Muscle of arm (tissue), 12 donors: ENCODE data around the gene TBX4. TPM values are rescaled to one million over a fixed set of nuclear protein-coding genes. Genes with fewer than 3 reads are reported as not detected.
"Not testable (repeated sequence)": the region's sequence is repeated elsewhere in the genome, so short reads cannot be mapped to it uniquely, and the experiment has no call there.

Source experiments
- DNase-seq: peaks from one replicate; pipeline ENCODE4 v3.0.0-alpha.2; 2013
- polyA plus RNA-seq, 12 donors: library from polyadenylated mRNA; unstranded; fragments of 120-200 nt; gene quantifications; one replicate each; pipeline ENCODE4 v1.2.1, GENCODE V29; 2013; ENCODE audit not compliant: insufficient read length in 12 of 12

TBX4 gene
- polyA plus RNA-seq, 12 donors: 3.0 to 42.8 (median 12.8) TPM; not detected in 1

GRCh38 chr17:61426482-61427304 is 25.5 kb upstream of the TBX4 start:
- DNase-seq: no peak

- no peak for DNase-seq
Measured at GRCh38 chr17:61427567-61427966, 24.7 kb upstream of the TBX4 start.

GRCh38 chr17:61429274-61429673 is 22.9 kb upstream of the TBX4 start:
- DNase-seq: no peak

- DNase-seq: not testable (repeated sequence)
Measured at GRCh38 chr17:61429831-61430230, 22.4 kb upstream of the TBX4 start.

- no peak for DNase-seq
Measured at GRCh38 chr17:61431594-61432311, 20.5 kb upstream of the TBX4 start.

GRCh38 chr17:61436273-61436672 is 15.9 kb upstream of the TBX4 start:
- DNase-seq: no peak

GRCh38 chr17:61436995-61437704 is 15.1 kb upstream of the TBX4 start:
- no peak for DNase-seq

GRCh38 chr17:61440697-61441096 is 11.5 kb upstream of the TBX4 start:
- no peak for DNase-seq

GRCh38 chr17:61441507-61441906 is 10.7 kb upstream of the TBX4 start:
- not testable (repeated sequence) for DNase-seq

GRCh38 chr17:61442136-61442775 is 10.0 kb upstream of the TBX4 start:
- no peak for DNase-seq

GRCh38 chr17:61442878-61443474 is 9.2 kb upstream of the TBX4 start:
- no peak for DNase-seq

- no peak for DNase-seq
Measured at GRCh38 chr17:61443475-61443882, 8.7 kb upstream of the TBX4 start.

- no peak for DNase-seq
Measured at GRCh38 chr17:61444075-61444474, 8.1 kb upstream of the TBX4 start.

- no peak for DNase-seq
Measured at GRCh38 chr17:61444831-61445230, 7.4 kb upstream of the TBX4 start.

- DNase-seq: no peak
Measured at GRCh38 chr17:61447358-61447757, 4.9 kb upstream of the TBX4 start.

- DNase-seq: no peak
Measured at GRCh38 chr17:61448042-61448441, 4.2 kb upstream of the TBX4 start.

- not testable (repeated sequence) for DNase-seq
Measured at GRCh38 chr17:61449140-61449539, 3.1 kb upstream of the TBX4 start.

GRCh38 chr17:61449707-61450640 is 2.2 kb upstream of the TBX4 start:
- no peak for DNase-seq

GRCh38 chr17:61450641-61451537 is 1.3 kb upstream of the TBX4 start:
- DNase-seq: no peak
